Upper lobe of left lung (tissue), 6 donors: Measurements from ENCODE around the gene PBX3. TPM values are rescaled to one million over a fixed set of nuclear protein-coding genes. Genes with fewer than 3 reads are reported as not detected.
A peak's percentile ranks its signal among the peaks of the same experiment; 100 is the strongest.

Source experiments
- ATAC-seq, 2 donors: fragments of 200-7000 bp; cut with Tn5 transposase; one replicate each; pipeline ENCODE4 v1.9.1; 2022; ENCODE audit warnings: mild to moderate bottlenecking in 2 of 2, moderate library complexity in 2 of 2; ENCODE audit not compliant: low FRiP score in 2 of 2
- DNase-seq, 2 donors: peaks; one replicate each; pipeline ENCODE4 v3.0.0-alpha.2; 2019 to 2020
- H3K27ac ChIP-seq, 4 donors: fragments of 200-600 bp; sonication (generic); one replicate each; pipeline ENCODE4 v1.5.1; 2016 to 2019
- H3K27me3 ChIP-seq, 4 donors: fragments of 200-600 bp; sonication (generic); one replicate each; pipeline ENCODE4 v1.5.1; 2017 to 2019
- H3K36me3 ChIP-seq, 4 donors: fragments of 200-600 bp; sonication (generic); one replicate each; pipeline ENCODE4 v1.5.1; 2016 to 2019
- H3K4me1 ChIP-seq, 4 donors: fragments of 200-600 bp; sonication (generic); one replicate each; pipeline ENCODE4 v1.5.1; 2018 to 2019
- H3K4me3 ChIP-seq, 4 donors: fragments of 200-600 bp; sonication (generic); one replicate each; pipeline ENCODE4 v1.5.1; 2017 to 2019; ENCODE audit warnings: mild to moderate bottlenecking in 2 of 4, moderate library complexity in 1 of 4
- H3K9me3 ChIP-seq, 4 donors: fragments of 200-600 bp; sonication (generic); one replicate each; pipeline ENCODE4 v1.5.1; 2018 to 2019
- CTCF ChIP-seq, 6 experiments: fragments of 450-650 bp in 4 of 6; fragments of 200-600 bp in 2 of 6; sonication (generic) in 2 of 6; IDR thresholded peaks; one replicate each; pipeline ENCODE4 v1.5.1; 2016 to 2019; ENCODE audit warnings: antibody characterized with exemption in 6 of 6
- EP300 ChIP-seq, 4 donors: sonication (generic); formaldehyde crosslinking; IDR thresholded peaks; one replicate each; pipeline ENCODE4 v1.5.1; 2017; ENCODE audit warnings: antibody characterized with exemption in 4 of 4, control low read depth in 2 of 4
- POLR2A ChIP-seq, 4 donors: fragments of 450-650 bp; IDR thresholded peaks; one replicate each; pipeline ENCODE4 v1.5.1; 2016 to 2017; ENCODE audit warnings: antibody characterized with exemption in 4 of 4, mild to moderate bottlenecking in 2 of 4
- POLR2AphosphoS5 ChIP-seq, 2 donors: sonication (generic); formaldehyde crosslinking; IDR thresholded peaks; one replicate each; pipeline ENCODE4 v1.5.1; 2017; ENCODE audit warnings: antibody characterized with exemption in 2 of 2
- WGBS, 2 donors: methylation state at CpG; one replicate each; pipeline ENCODE4 v1.1.5; 2017 to 2018; 5-methylcytosine and 5-hydroxymethylcytosine counted together
- total RNA-seq, 6 donors: library from RNA; depleted of rRNA in 4 of 6; stranded (reverse); fragments of >200 nt in 4 of 6; gene quantifications; one replicate each; pipeline versions ENCODE4 v1.1.0 to v1.2.1, GENCODE V29; 2016 to 2021
- donor health status: DM: no; HTN: no; CAD: no; lungs with moderate emphysema.
- donor health status: DM: no; HTN: yes; CAD: no; lungs with severe emphysema.

PBX3 gene
- total RNA-seq, 6 donors from 2014 or later, result 25.7 to 57.6 (median 41.9) TPM

GRCh38 chr9:125997196-125997823 lies 250.1 kb downstream of the PBX3 start:
- no peaks in the 10 kb centered on the region for H3K4me1 ChIP-seq
- no peak for TF ChIP-seq CTCF (IDR thresholded peaks at IDR 0.05)
- no peak for TF ChIP-seq POLR2A (IDR thresholded peaks at IDR 0.05)
- TF ChIP-seq EP300 (IDR thresholded peaks at IDR 0.05), result no peak
- no peak for TF ChIP-seq POLR2AphosphoS5 (IDR thresholded peaks at IDR 0.05)
- no peaks in the 10 kb centered on the region for H3K27me3 ChIP-seq
- H3K36me3 ChIP-seq, result no peaks in the 10 kb centered on the region
- ATAC-seq (peak in 1 of 2 donors; percentile 24), DNase-seq (peak; percentile 64 to 76)
- H3K4me3 ChIP-seq, result no peak overlapping the region
- 70 to 71% methylated on average over 5 to 17 of the region's 17 CpGs for WGBS, 2 donors
- no peaks in the 10 kb centered on the region for H3K9me3 ChIP-seq
- no peak overlapping the region for H3K27ac ChIP-seq

GRCh38 chr9:125998837-125999503 lies 251.8 kb downstream of the PBX3 start:
- Histone ChIP-seq H3K4me1 (no peaks in the 10 kb centered on the region), H3K4me3 (no peak overlapping the region), H3K27ac (no peak overlapping the region), H3K36me3 (no peaks in the 10 kb centered on the region), H3K27me3 (no peaks in the 10 kb centered on the region), H3K9me3 (no peaks in the 10 kb centered on the region)
- no peak for TF ChIP-seq POLR2A (IDR thresholded peaks at IDR 0.05)
- TF ChIP-seq POLR2AphosphoS5 (IDR thresholded peaks at IDR 0.05), result no peak
- no peak for TF ChIP-seq CTCF (IDR thresholded peaks at IDR 0.05)
- no peak for TF ChIP-seq EP300 (IDR thresholded peaks at IDR 0.05)
- DNase-seq (no peak), ATAC-seq (no peak)
- 80% methylated on average over 14 to 17 of the region's 17 CpGs for WGBS, 2 donors

- Histone ChIP-seq H3K36me3 (no peaks in the 10 kb centered on the region), H3K27ac (no peak overlapping the region), H3K4me1 (no peaks in the 10 kb centered on the region), H3K27me3 (no peaks in the 10 kb centered on the region), H3K9me3 (no peaks in the 10 kb centered on the region), H3K4me3 (no peak overlapping the region)
- WGBS, 2 donors, result 78 to 100% methylated on average over 1 to 2 of the region's 2 CpGs
- TF ChIP-seq CTCF (IDR thresholded peaks at IDR 0.05) (no peak), EP300 (IDR thresholded peaks at IDR 0.05) (no peak), POLR2A (IDR thresholded peaks at IDR 0.05) (no peak), POLR2AphosphoS5 (IDR thresholded peaks at IDR 0.05) (no peak)
- ATAC-seq, result no peak
- no peak for DNase-seq
Measured at GRCh38 chr9:125999504-125999881, 252.3 kb downstream of the PBX3 start.

- Histone ChIP-seq H3K4me3 (no peak overlapping the region), H3K4me1 (no peaks in the 10 kb centered on the region), H3K27me3 (no peaks in the 10 kb centered on the region), H3K36me3 (no peaks in the 10 kb centered on the region), H3K9me3 (no peaks in the 10 kb centered on the region), H3K27ac (no peak overlapping the region)
- DNase-seq (no peak), ATAC-seq (no peak)
- 91% methylated on average over 6 of the region's 6 CpGs for WGBS, 2 donors
- TF ChIP-seq POLR2AphosphoS5 (IDR thresholded peaks at IDR 0.05) (no peak), EP300 (IDR thresholded peaks at IDR 0.05) (no peak), CTCF (IDR thresholded peaks at IDR 0.05) (no peak), POLR2A (IDR thresholded peaks at IDR 0.05) (no peak)
Measured at GRCh38 chr9:126000256-126000655, 253.1 kb downstream of the PBX3 start.
